GM12872 (cell line): ENCODE measurements around the gene ZC3H12A.
A peak's percentile ranks its signal among the peaks of the same experiment; 100 is the strongest.

ENCODE experiments used
- CTCF ChIP-seq: IDR thresholded peaks from 3 replicates; pipeline ENCODE4 v1.5.1; 2011; ENCODE audit warnings: low read depth, mild to moderate bottlenecking, low read length, moderate library complexity; ENCODE audit not compliant: insufficient read depth

The ZC3H12A gene

GRCh38 chr1:37474046-37474696 lies at the start of gene ZC3H12A:
Gene ZC3H12A (plus strand): TSS chr1:37474580. CDS start chr1:37475497, 917 bp downstream.
- TF ChIP-seq CTCF: no peak

- TF ChIP-seq CTCF: no peak
Measured at GRCh38 chr1:37425221-37425620, 49.2 kb upstream of the ZC3H12A start.

GRCh38 chr1:37429029-37429428 lies 45.4 kb upstream of the ZC3H12A start:
- no peak for TF ChIP-seq CTCF

- TF ChIP-seq CTCF: no peak
Measured at GRCh38 chr1:37430103-37430985, 44.0 kb upstream of the ZC3H12A start.

GRCh38 chr1:37432716-37433115 lies 41.7 kb upstream of the ZC3H12A start:
- no peak for TF ChIP-seq CTCF

- no peak for TF ChIP-seq CTCF
Measured at GRCh38 chr1:37433171-37433570, 41.2 kb upstream of the ZC3H12A start.

GRCh38 chr1:37434292-37435225 lies 39.8 kb upstream of the ZC3H12A start:
- peak; percentile 96 for TF ChIP-seq CTCF
